GM23248 (cell line): ENCODE measurements around the gene ASIC4. TPM values are rescaled to one million over a fixed set of nuclear protein-coding genes. Genes with fewer than 3 reads are reported as not detected.

ENCODE experiments used
- DNase-seq: peaks from one replicate; pipeline ENCODE4 v3.0.0-alpha.2; 2015
- H2AFZ ChIP-seq: fragments of 200-600 bp; sonication (generic); 2 replicates; pipeline ENCODE4 v1.6.1; 2016; ENCODE audit warnings: antibody characterized with exemption
- H3F3A ChIP-seq: fragments of 200-600 bp; sonication (generic); 2 replicates; pipeline ENCODE4 v1.6.1; 2016; ENCODE audit warnings: mild to moderate bottlenecking, antibody characterized with exemption, mixed run types; ENCODE audit not compliant: insufficient read depth
- H3K27ac ChIP-seq: fragments of 200-600 bp; sonication (generic); 2 replicates; pipeline ENCODE4 v1.5.1; 2016; ENCODE audit warnings: mild to moderate bottlenecking
- H3K27me3 ChIP-seq: fragments of 200-600 bp; sonication (generic); replicated peaks from 2 replicates; pipeline ENCODE4 v1.6.1; 2016; ENCODE audit warnings: mild to moderate bottlenecking; ENCODE audit not compliant: insufficient read depth
- H3K36me3 ChIP-seq: fragments of 200-600 bp; sonication (generic); 2 replicates; pipeline ENCODE4 v1.6.1; 2016; ENCODE audit warnings: low read depth, mild to moderate bottlenecking
- H3K4me1 ChIP-seq: fragments of 200-600 bp; sonication (generic); 2 replicates; pipeline ENCODE4 v1.6.1; 2016; ENCODE audit warnings: mild to moderate bottlenecking; ENCODE audit not compliant: insufficient read depth
- H3K4me2 ChIP-seq: fragments of 200-600 bp; sonication (generic); one replicate; pipeline ENCODE4 v1.6.1; 2016; ENCODE audit warnings: mild to moderate bottlenecking; ENCODE audit not compliant: unreplicated experiment
- H3K4me3 ChIP-seq: fragments of 200-600 bp; sonication (generic); 2 replicates; pipeline ENCODE4 v1.5.1; 2016; ENCODE audit warnings: mild to moderate bottlenecking
- H3K79me2 ChIP-seq: fragments of 200-600 bp; sonication (generic); 2 replicates; pipeline ENCODE4 v1.6.1; 2016; ENCODE audit warnings: mild to moderate bottlenecking; ENCODE audit not compliant: insufficient read depth
- H3K9ac ChIP-seq: fragments of 200-600 bp; sonication (generic); 2 replicates; pipeline ENCODE4 v1.6.1; 2016; ENCODE audit warnings: mild to moderate bottlenecking
- H3K9me2 ChIP-seq: fragments of 200-600 bp; sonication (generic); 2 replicates; pipeline ENCODE4 v1.6.1; 2016; ENCODE audit warnings: mixed run types, mild to moderate bottlenecking, moderate library complexity; ENCODE audit not compliant: insufficient read depth
- H3K9me3 ChIP-seq: fragments of 200-600 bp; sonication (generic); one replicate; pipeline ENCODE4 v1.6.1; 2017; ENCODE audit warnings: low read depth
- H4K20me1 ChIP-seq: fragments of 200-600 bp; sonication (generic); 2 replicates; pipeline ENCODE4 v1.6.0; 2016; ENCODE audit not compliant: insufficient read depth
- EZH2 ChIP-seq: fragments of 200-600 bp; sonication (generic); IDR thresholded peaks from 2 replicates; pipeline ENCODE4 v1.6.1; 2018; ENCODE audit warnings: antibody characterized with exemption, mild to moderate bottlenecking; ENCODE audit not compliant: insufficient read depth, poor library complexity, severe bottlenecking
- EZH2phosphoT487 ChIP-seq: fragments of 200-600 bp; sonication (generic); IDR thresholded peaks from 2 replicates; pipeline ENCODE4 v1.6.1; 2018; ENCODE audit warnings: antibody characterized with exemption, moderate library complexity, mild to moderate bottlenecking, low read depth; ENCODE audit not compliant: insufficient read depth
- WGBS, 2 experiments: methylation state at CpG; one replicate each; pipeline ENCODE4 v1.1.6; 2015 to 2017; ENCODE audit warnings: low lambda C conversion rate in 2 of 2, low coverage in 1 of 2; ENCODE audit errors: missing lambda C conversion rate in 2 of 2; 5-methylcytosine and 5-hydroxymethylcytosine counted together
- in situ Hi-C: fragments of 300-500 bp; cut with MboI; formaldehyde crosslinking; loops from 2 replicates; pipeline ENCODE4 v1.15.0; 2020
- polyA plus RNA-seq: library from polyadenylated mRNA; unstranded; fragments of >200 nt; fragmentation: Nextera tagmentation; extraction: Ambion mirVana; gene quantifications from 2 replicates; pipeline ENCODE4 v1.2.1, GENCODE V29; 2016
- total RNA-seq: library from RNA; depleted of rRNA; stranded (reverse); fragments of >200 nt; shearing (Covaris generic); gene quantifications from 2 replicates; pipeline ENCODE4 v1.2.3, GENCODE V29; 2014

ASIC4 gene
- total and polyA plus RNA-seq, 2 experiments from 2014 or later, result 0.43 TPM; not detected in 1

GRCh38 chr2:219491278-219491963, 22.9 kb upstream of the ASIC4 start:
- no peaks in the 10 kb centered on the region for H3K4me1 ChIP-seq
- DNase-seq, result no peak
- H3K9me2 ChIP-seq, result no peaks in the 10 kb centered on the region
- no peak overlapping the region for H3K9ac ChIP-seq
- no peaks in the 10 kb centered on the region for H3K36me3 ChIP-seq
- H3K79me2 ChIP-seq, result no peaks in the 10 kb centered on the region
- no peak overlapping the region for H2AFZ ChIP-seq
- WGBS, 2 experiments, result 74 to 80% methylated on average over 14 of the region's 14 CpGs
- H3K27ac ChIP-seq, result no peak overlapping the region
- no peak overlapping the region for H3K4me3 ChIP-seq
- no peaks in the 10 kb centered on the region for H3K9me3 ChIP-seq
- H3K27me3 ChIP-seq, result no peaks in the 10 kb centered on the region
- H3F3A ChIP-seq, result no peaks in the 10 kb centered on the region
- H3K4me2 ChIP-seq, result no peak overlapping the region
- no peaks in the 10 kb centered on the region for H4K20me1 ChIP-seq
- TF ChIP-seq EZH2phosphoT487 (no peak), EZH2 (no peak)
- in situ Hi-C loops, result no loop called here

- WGBS, 2 experiments, result 74 to 80% methylated on average over 14 to 20 of the region's 20 CpGs
- no peaks in the 10 kb centered on the region for H3K4me1 ChIP-seq
- in situ Hi-C loops, result no loop called here
Observed at GRCh38 chr2:219492575-219492974, 21.7 kb upstream of the ASIC4 start.

GRCh38 chr2:219493086-219493485, 21.2 kb upstream of the ASIC4 start:
- DNase-seq, result no peak
- H4K20me1 ChIP-seq, result no peaks in the 10 kb centered on the region
- no peaks in the 10 kb centered on the region for H3K36me3 ChIP-seq
- no peaks in the 10 kb centered on the region for H3K9me3 ChIP-seq
- no peaks in the 10 kb centered on the region for H3K9me2 ChIP-seq
- no peak for TF ChIP-seq EZH2
- no peak for TF ChIP-seq EZH2phosphoT487
- WGBS, 2 experiments, result 96 to 97% methylated on average over 5 of the region's 5 CpGs
- no peaks in the 10 kb centered on the region for H3K4me1 ChIP-seq
- no peak overlapping the region for H3K27ac ChIP-seq
- no peak overlapping the region for H3K9ac ChIP-seq
- no peak overlapping the region for H2AFZ ChIP-seq
- H3F3A ChIP-seq, result no peaks in the 10 kb centered on the region
- in situ Hi-C loops, result no loop called here
- no peak overlapping the region for H3K4me3 ChIP-seq
- H3K79me2 ChIP-seq, result no peaks in the 10 kb centered on the region
- no peaks in the 10 kb centered on the region for H3K27me3 ChIP-seq
- no peak overlapping the region for H3K4me2 ChIP-seq

More at GRCh38 chr2:219492575-219492974, 21.7 kb upstream of the ASIC4 start:
- Histone ChIP-seq H3K27me3 (no peaks in the 10 kb centered on the region), H3K4me3 (no peak overlapping the region), H3K9me3 (no peaks in the 10 kb centered on the region), H3K27ac (no peak overlapping the region), H3K79me2 (no peaks in the 10 kb centered on the region), H3K4me2 (no peak overlapping the region), H3F3A (no peaks in the 10 kb centered on the region), H3K9me2 (no peaks in the 10 kb centered on the region), H4K20me1 (no peaks in the 10 kb centered on the region), H3K9ac (no peak overlapping the region), H2AFZ (no peak overlapping the region), H3K36me3 (no peaks in the 10 kb centered on the region)
- TF ChIP-seq EZH2phosphoT487 (no peak), EZH2 (no peak)
- no peak for DNase-seq

DNA sequence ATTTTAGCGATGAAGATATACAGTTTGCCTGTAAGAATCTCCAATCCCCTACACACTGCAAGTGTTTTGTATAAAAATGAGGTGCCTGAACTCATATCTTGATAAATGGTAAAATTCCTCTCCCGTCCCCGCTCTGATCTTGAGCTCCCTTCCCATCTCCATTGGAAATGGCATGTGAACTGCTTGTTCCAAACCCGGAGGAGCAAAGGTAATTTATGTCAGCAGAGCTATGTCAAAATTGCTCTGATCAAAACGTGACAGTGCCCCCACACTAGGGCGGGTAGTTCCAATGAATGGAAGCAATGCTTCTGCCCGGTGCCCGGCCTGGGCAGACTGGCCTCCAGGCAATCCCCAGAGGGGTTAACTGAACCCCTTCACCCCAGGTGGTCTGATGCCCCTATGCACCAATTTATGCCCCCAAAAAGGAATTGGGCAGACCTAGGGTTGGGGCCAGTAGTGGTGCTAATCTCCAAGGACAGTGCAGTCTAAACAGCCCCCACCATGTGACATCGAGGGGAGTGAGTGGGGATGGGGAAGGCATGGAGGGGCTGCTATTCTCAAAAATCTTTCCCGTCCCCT, 19.2 kb upstream of the ASIC4 start:
- 22 to 23% methylated on average over 10 of the region's 10 CpGs for WGBS, 2 experiments
- no peaks in the 10 kb centered on the region for H3F3A ChIP-seq
- no peaks in the 10 kb centered on the region for H3K9me2 ChIP-seq
- H3K4me1 ChIP-seq, result peaks cover 8% of the 10 kb centered on the region
- no peaks in the 10 kb centered on the region for H3K27me3 ChIP-seq
- H3K4me3 ChIP-seq, result no peak overlapping the region
- H2AFZ ChIP-seq, result no peak overlapping the region
- no peak for DNase-seq
- H3K79me2 ChIP-seq, result peaks cover 13% of the 10 kb centered on the region
- H3K36me3 ChIP-seq, result no peaks in the 10 kb centered on the region
- H3K4me2 ChIP-seq, result no peak overlapping the region
- no peaks in the 10 kb centered on the region for H3K9me3 ChIP-seq
- no peak overlapping the region for H3K9ac ChIP-seq
- H4K20me1 ChIP-seq, result no peaks in the 10 kb centered on the region
- in situ Hi-C loops, result no loop called here
- no peak overlapping the region for H3K27ac ChIP-seq
- TF ChIP-seq EZH2, result no peak
- no peak for TF ChIP-seq EZH2phosphoT487
